Measurements from ENCODE around the gene CLDN22. TPM values are rescaled to one million over a fixed set of nuclear protein-coding genes. Genes with fewer than 3 reads are reported as not detected.

Gene CLDN22
- total RNA-seq = not detected

- Mint-ChIP-seq H3K4me1 (ENCODE audit: low read depth) (peaks cover 23% of the 10 kb centered on the region), H3K36me3 (ENCODE audit: low read depth) (no peaks in the 10 kb centered on the region), H3K4me3 (peak within 1 kb of the TSS; percentile 7), H3K27me3 (ENCODE audit: low read depth) (peaks cover 15% of the 10 kb centered on the region), H3K27ac (peak within 1 kb of the TSS; percentile 57), H3K9me3 (ENCODE audit: insufficient read depth) (no peaks in the 10 kb centered on the region)
- no peak for DNase-seq
- ATAC-seq = no peak
- POLR2A ChIA-PET = no interaction called here
- CTCF ChIA-PET = no interaction called here
Measured at GRCh38 chr4:183320211-183321059, at the start of gene CLDN22. Gene CLDN22 (minus strand): TSS chr4:183320276. CDS start chr4:183320218, 58 bp downstream.

DNA sequence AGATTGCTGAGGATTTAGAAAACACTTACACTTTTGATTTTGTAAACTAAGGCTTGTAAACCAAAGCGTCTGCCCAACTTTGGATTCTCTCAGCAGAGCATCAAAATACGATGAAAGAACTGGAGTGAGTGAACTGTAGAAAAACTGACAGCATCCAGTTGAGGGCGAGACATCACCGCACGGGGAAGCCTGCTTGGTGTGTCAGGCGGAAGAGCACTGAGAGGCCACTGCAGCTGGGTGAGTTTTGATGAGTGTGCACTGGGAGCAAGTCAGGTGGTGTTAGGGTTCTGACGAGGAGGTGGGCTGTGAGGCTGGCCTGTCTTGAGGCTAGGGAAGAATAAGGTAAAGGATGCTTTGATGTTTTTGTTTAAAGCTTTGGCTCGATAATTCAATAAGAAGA, 49.0 kb upstream of the CLDN22 start:
- H3K27ac Mint-ChIP-seq = no peak overlapping the region
- peaks cover 19% of the 10 kb centered on the region for H3K9me3 Mint-ChIP-seq (ENCODE audit: insufficient read depth)
- no peak for ATAC-seq
- H3K27me3 Mint-ChIP-seq (ENCODE audit: low read depth) = no peaks in the 10 kb centered on the region
- H3K36me3 Mint-ChIP-seq (ENCODE audit: low read depth) = no peaks in the 10 kb centered on the region
- CTCF ChIA-PET = no interaction called here
- no peak overlapping the region for H3K4me3 Mint-ChIP-seq
- H3K4me1 Mint-ChIP-seq (ENCODE audit: low read depth) = no peaks in the 10 kb centered on the region
- DNase-seq = no peak
- POLR2A ChIA-PET = no interaction called here

GRCh38 chr4:183366206-183366835, 46.2 kb upstream of the CLDN22 start:
- Mint-ChIP-seq H3K4me1 (ENCODE audit: low read depth) (no peaks in the 10 kb centered on the region), H3K27me3 (ENCODE audit: low read depth) (no peaks in the 10 kb centered on the region), H3K36me3 (ENCODE audit: low read depth) (no peaks in the 10 kb centered on the region), H3K27ac (no peak overlapping the region), H3K9me3 (ENCODE audit: insufficient read depth) (no peaks in the 10 kb centered on the region), H3K4me3 (no peak overlapping the region)
- ATAC-seq (no peak), DNase-seq (no peak)
- ChIA-PET CTCF (no interaction called here), POLR2A (no interaction called here)

- no peaks in the 10 kb centered on the region for H3K9me3 Mint-ChIP-seq (ENCODE audit: insufficient read depth)
- ATAC-seq (no peak), DNase-seq (no peak)
- H3K4me1 Mint-ChIP-seq (ENCODE audit: low read depth) = no peaks in the 10 kb centered on the region
- H3K27ac Mint-ChIP-seq = no peak overlapping the region
- no peak overlapping the region for H3K4me3 Mint-ChIP-seq
- no peaks in the 10 kb centered on the region for H3K36me3 Mint-ChIP-seq (ENCODE audit: low read depth)
- CTCF ChIA-PET = no interaction called here
- no peaks in the 10 kb centered on the region for H3K27me3 Mint-ChIP-seq (ENCODE audit: low read depth)
- POLR2A ChIA-PET = no interaction called here
Measured at GRCh38 chr4:183364025-183364424, 43.9 kb upstream of the CLDN22 start.

GRCh38 chr4:183362916-183363542, 43.0 kb upstream of the CLDN22 start:
- H3K27me3 Mint-ChIP-seq (ENCODE audit: low read depth) = no peaks in the 10 kb centered on the region
- CTCF ChIA-PET = no interaction called here
- no peaks in the 10 kb centered on the region for H3K36me3 Mint-ChIP-seq (ENCODE audit: low read depth)
- POLR2A ChIA-PET = no interaction called here
- ATAC-seq (no peak), DNase-seq (no peak)
- H3K27ac Mint-ChIP-seq = no peak overlapping the region
- H3K9me3 Mint-ChIP-seq (ENCODE audit: insufficient read depth) = no peaks in the 10 kb centered on the region
- no peaks in the 10 kb centered on the region for H3K4me1 Mint-ChIP-seq (ENCODE audit: low read depth)
- no peak overlapping the region for H3K4me3 Mint-ChIP-seq

DNA sequence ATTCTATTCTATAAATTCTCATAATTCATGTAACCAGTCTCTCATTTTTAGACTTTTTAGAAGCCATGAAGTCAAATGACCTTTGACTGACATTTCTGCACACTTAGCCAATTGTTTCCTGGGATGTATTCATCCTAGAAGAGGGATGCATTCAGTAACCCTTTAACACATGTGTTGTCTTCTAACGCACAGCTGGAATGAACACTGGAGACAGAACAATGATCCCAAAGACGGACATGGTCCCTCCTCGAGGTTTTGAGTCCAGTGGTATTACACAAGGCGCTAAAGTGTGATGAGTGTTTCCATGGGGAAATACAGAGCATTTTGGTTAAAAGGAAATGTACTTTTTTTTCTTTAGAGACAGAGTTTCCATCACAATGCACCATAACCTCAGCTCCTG, 42.0 kb upstream of the CLDN22 start:
- DNase-seq (no peak), ATAC-seq (no peak)
- H3K36me3 Mint-ChIP-seq (ENCODE audit: low read depth) = no peaks in the 10 kb centered on the region
- H3K9me3 Mint-ChIP-seq (ENCODE audit: insufficient read depth) = no peaks in the 10 kb centered on the region
- POLR2A ChIA-PET = no interaction called here
- CTCF ChIA-PET = no interaction called here
- H3K4me1 Mint-ChIP-seq (ENCODE audit: low read depth) = no peaks in the 10 kb centered on the region
- H3K4me3 Mint-ChIP-seq = no peak overlapping the region
- H3K27ac Mint-ChIP-seq = no peak overlapping the region
- H3K27me3 Mint-ChIP-seq (ENCODE audit: low read depth) = no peaks in the 10 kb centered on the region

DNA sequence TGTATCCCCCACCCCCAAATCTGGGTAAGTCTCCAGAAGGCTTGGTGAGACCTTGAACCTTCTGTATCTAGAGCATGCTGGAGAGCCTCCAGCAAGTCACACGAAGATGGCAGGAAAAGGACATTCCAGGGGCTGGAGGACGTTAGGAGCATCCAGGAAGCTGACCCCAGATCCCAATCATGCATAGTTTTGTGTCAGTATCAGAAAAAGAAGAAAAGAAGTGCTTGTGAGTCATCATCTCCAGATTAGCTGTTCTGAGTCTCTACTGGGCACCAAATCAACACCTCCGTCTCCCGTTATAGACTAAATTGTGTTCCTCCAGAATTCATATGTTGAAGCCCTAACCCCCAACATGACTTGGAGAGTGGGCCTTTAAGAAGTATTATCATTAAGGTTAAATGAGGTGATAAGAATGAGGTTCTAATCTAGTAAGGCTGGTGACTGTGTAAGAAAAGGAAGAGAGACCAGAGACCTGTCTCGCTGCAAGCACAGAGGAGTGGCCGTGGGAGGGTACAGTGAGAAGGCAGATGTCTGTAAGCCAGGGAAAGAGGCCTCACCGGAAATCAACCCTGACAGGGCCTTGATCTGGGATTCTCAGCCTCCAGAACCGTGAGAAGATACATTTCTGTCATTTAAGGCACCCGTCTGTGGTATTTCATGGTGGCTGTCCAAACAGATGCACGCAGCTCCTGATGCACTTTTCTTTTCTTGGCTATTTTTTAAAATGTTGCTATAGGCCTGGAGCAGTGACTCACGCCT, 40.3 kb upstream of the CLDN22 start:
- no peaks in the 10 kb centered on the region for H3K4me1 Mint-ChIP-seq (ENCODE audit: low read depth)
- peaks cover 3% of the 10 kb centered on the region for H3K27me3 Mint-ChIP-seq (ENCODE audit: low read depth)
- H3K36me3 Mint-ChIP-seq (ENCODE audit: low read depth) = no peaks in the 10 kb centered on the region
- no peak overlapping the region for H3K27ac Mint-ChIP-seq
- H3K4me3 Mint-ChIP-seq = no peak overlapping the region
- H3K9me3 Mint-ChIP-seq (ENCODE audit: insufficient read depth) = no peaks in the 10 kb centered on the region
- ATAC-seq = no peak
- ChIA-PET CTCF (no interaction called here), POLR2A (no interaction called here)
- DNase-seq = no peak

- H3K9me3 Mint-ChIP-seq (ENCODE audit: insufficient read depth) = no peaks in the 10 kb centered on the region
- H3K4me1 Mint-ChIP-seq (ENCODE audit: low read depth) = no peaks in the 10 kb centered on the region
- no peak overlapping the region for H3K4me3 Mint-ChIP-seq
- H3K27ac Mint-ChIP-seq = no peak overlapping the region
- ChIA-PET POLR2A (no interaction called here), CTCF (no interaction called here)
- DNase-seq = no peak
- H3K36me3 Mint-ChIP-seq (ENCODE audit: low read depth) = no peaks in the 10 kb centered on the region
- peaks cover 7% of the 10 kb centered on the region for H3K27me3 Mint-ChIP-seq (ENCODE audit: low read depth)
- ATAC-seq = no peak
Measured at GRCh38 chr4:183358215-183358755, 38.2 kb upstream of the CLDN22 start.

DNA sequence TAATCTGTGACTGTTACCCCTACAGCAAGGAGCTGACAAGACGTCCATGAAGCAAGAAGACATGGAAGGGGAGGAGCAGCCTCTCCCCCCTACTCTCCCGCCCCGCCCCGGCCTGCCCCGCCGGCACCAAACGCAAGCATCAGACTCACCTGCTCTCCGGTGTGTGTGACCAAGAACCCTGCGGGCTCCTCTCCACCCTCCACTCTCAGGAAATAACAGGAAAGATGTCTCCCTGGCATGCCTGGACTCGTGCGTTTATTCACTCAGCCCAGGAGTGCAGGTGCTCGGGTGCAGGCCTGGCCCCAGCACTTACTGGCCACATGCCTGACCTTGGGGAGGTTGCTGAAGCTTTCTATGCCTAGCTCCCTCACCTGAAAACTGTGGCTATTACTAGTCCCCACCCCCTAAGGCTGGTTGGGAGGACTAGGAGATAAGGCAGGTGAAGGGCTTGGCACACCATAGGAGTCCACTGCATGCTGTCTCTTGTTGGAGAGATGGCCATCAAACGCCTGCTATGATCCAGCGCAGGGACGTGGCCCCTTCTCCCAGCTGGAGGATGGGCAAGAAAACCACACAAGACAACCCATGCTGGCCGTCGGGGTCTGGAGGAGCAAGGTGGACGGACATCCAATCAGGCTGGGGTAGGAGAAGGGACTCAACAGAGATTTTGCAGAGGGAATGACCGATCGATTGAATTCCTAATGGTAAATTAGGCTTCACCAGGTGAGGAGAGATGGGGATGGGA, 37.0 kb upstream of the CLDN22 start:
- Mint-ChIP-seq H3K27me3 (ENCODE audit: low read depth) (peaks cover 7% of the 10 kb centered on the region), H3K4me1 (ENCODE audit: low read depth) (no peaks in the 10 kb centered on the region), H3K36me3 (ENCODE audit: low read depth) (no peaks in the 10 kb centered on the region), H3K4me3 (no peak overlapping the region), H3K27ac (no peak overlapping the region), H3K9me3 (ENCODE audit: insufficient read depth) (no peaks in the 10 kb centered on the region)
- CTCF ChIA-PET = no interaction called here
- DNase-seq (no peak), ATAC-seq (no peak)
- POLR2A ChIA-PET = no interaction called here

- Mint-ChIP-seq H3K4me3 (no peak overlapping the region), H3K4me1 (ENCODE audit: low read depth) (no peaks in the 10 kb centered on the region), H3K27me3 (ENCODE audit: low read depth) (peaks cover 7% of the 10 kb centered on the region), H3K9me3 (ENCODE audit: insufficient read depth) (no peaks in the 10 kb centered on the region), H3K36me3 (ENCODE audit: low read depth) (no peaks in the 10 kb centered on the region), H3K27ac (no peak overlapping the region)
- ChIA-PET POLR2A (no interaction called here), CTCF (no interaction called here)
- DNase-seq = no peak
- ATAC-seq = no peak
Measured at GRCh38 chr4:183356173-183356830, 36.2 kb upstream of the CLDN22 start.

DNA sequence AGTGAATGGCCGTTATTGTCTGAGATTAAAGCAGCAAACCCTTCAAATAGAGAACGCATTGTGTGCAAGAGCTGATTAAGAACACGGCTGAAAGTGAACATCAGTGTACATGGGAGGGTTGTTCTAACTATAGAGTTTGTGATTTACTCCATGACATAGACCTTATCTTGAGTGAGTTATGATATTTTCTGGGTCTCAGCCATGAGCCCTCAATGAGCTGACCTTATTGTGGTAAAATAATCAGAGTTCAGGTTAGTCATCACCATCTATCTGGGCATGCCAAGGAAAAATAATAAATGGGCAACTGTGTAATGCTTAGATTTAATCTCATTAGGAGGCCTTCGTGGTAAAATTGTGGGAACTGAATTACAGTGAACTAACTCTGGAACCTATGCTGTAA, 35.3 kb upstream of the CLDN22 start:
- Mint-ChIP-seq H3K4me1 (ENCODE audit: low read depth) (peaks cover 3% of the 10 kb centered on the region), H3K9me3 (ENCODE audit: insufficient read depth) (no peaks in the 10 kb centered on the region), H3K27me3 (ENCODE audit: low read depth) (peaks cover 9% of the 10 kb centered on the region), H3K27ac (no peak overlapping the region), H3K36me3 (ENCODE audit: low read depth) (no peaks in the 10 kb centered on the region), H3K4me3 (no peak overlapping the region)
- CTCF ChIA-PET = no interaction called here
- POLR2A ChIA-PET = no interaction called here
- no peak for ATAC-seq
- DNase-seq = no peak
